Measurements from ENCODE around the gene TNFRSF1A. TPM values are rescaled to one million over a fixed set of nuclear protein-coding genes. Genes with fewer than 3 reads are reported as not detected.
"Not testable (repeated sequence)": the region's sequence is repeated elsewhere in the genome, so short reads cannot be mapped to it uniquely, and the experiment has no call there.

TNFRSF1A gene
- total RNA-seq, 1 experiment from 2014 or later, result 76.7 TPM

- no peak for DNase-seq
- Mint-ChIP-seq H3K27me3 (ENCODE audit: unreplicated experiment) (no peaks in the 10 kb centered on the region), H3K4me3 (ENCODE audit: low read depth, unreplicated experiment) (no peak overlapping the region), H3K36me3 (ENCODE audit: insufficient read depth, unreplicated experiment) (peaks cover 31% of the 10 kb centered on the region), H3K4me1 (ENCODE audit: low read depth, unreplicated experiment) (peaks cover 39% of the 10 kb centered on the region), H3K9me3 (ENCODE audit: low read depth, unreplicated experiment) (peaks cover 3% of the 10 kb centered on the region), H3K27ac (ENCODE audit: unreplicated experiment) (no peak overlapping the region)
- no TSS peak for BruUV-seq (replicated peaks)
- no peak for TF ChIP-seq CTCF (IDR thresholded peaks at IDR 0.05; ENCODE audit: unreplicated experiment)
- CTCF ChIA-PET, result interaction anchor here (1.1 kb wide), 1 partner anchor 46 kb away, joined by 3 read pairs; no protein-coding TSS in a partner anchor
- intact Hi-C loops (cut with micrococcal nuclease; ENCODE audit: unreplicated experiment), result loop anchor here (10.0 kb wide), 1 partner anchor 187 kb away; the partner anchor contains the start of gene GAPDH
Observed at GRCh38 chr12:6347367-6348338, 5.8 kb upstream of the TNFRSF1A start.

GRCh38 chr12:6346942-6347341 lies 5.1 kb upstream of the TNFRSF1A start:
- intact Hi-C loops (cut with micrococcal nuclease; ENCODE audit: unreplicated experiment), result loop anchor here (10.0 kb wide), 1 partner anchor 188 kb away; the partner anchor contains the start of gene GAPDH
- peaks cover 47% of the 10 kb centered on the region for H3K4me1 Mint-ChIP-seq (ENCODE audit: low read depth, unreplicated experiment)
- no peak overlapping the region for H3K27ac Mint-ChIP-seq (ENCODE audit: unreplicated experiment)

GRCh38 chr12:6346235-6346832 lies 4.5 kb upstream of the TNFRSF1A start:
- no TSS peak for BruUV-seq (replicated peaks)
- peaks cover 26% of the 10 kb centered on the region for H3K36me3 Mint-ChIP-seq (ENCODE audit: insufficient read depth, unreplicated experiment)
- intact Hi-C loops (cut with micrococcal nuclease; ENCODE audit: unreplicated experiment), result loop anchor here (10.0 kb wide), 1 partner anchor 188 kb away; the partner anchor contains the start of gene GAPDH
- peak overlapping the region; percentile 88 for H3K27ac Mint-ChIP-seq (ENCODE audit: unreplicated experiment)
- CTCF ChIA-PET, result interaction anchor here (0.8 to 2.6 kb wide), 3 partner anchors 11 to 145 kb away, joined by 3 to 25 read pairs (median 6); no protein-coding TSS in a partner anchor
- TF ChIP-seq CTCF (IDR thresholded peaks at IDR 0.05; ENCODE audit: unreplicated experiment), result no peak
- H3K9me3 Mint-ChIP-seq (ENCODE audit: low read depth, unreplicated experiment), result peaks cover 3% of the 10 kb centered on the region
- peaks cover 49% of the 10 kb centered on the region for H3K4me1 Mint-ChIP-seq (ENCODE audit: low read depth, unreplicated experiment)
- no peak for DNase-seq
- no peak overlapping the region for H3K4me3 Mint-ChIP-seq (ENCODE audit: low read depth, unreplicated experiment)
- no peaks in the 10 kb centered on the region for H3K27me3 Mint-ChIP-seq (ENCODE audit: unreplicated experiment)

More at GRCh38 chr12:6346942-6347341, 5.1 kb upstream of the TNFRSF1A start:
- Mint-ChIP-seq H3K9me3 (ENCODE audit: low read depth, unreplicated experiment) (peaks cover 3% of the 10 kb centered on the region), H3K36me3 (ENCODE audit: insufficient read depth, unreplicated experiment) (peaks cover 26% of the 10 kb centered on the region), H3K27me3 (ENCODE audit: unreplicated experiment) (no peaks in the 10 kb centered on the region), H3K4me3 (ENCODE audit: low read depth, unreplicated experiment) (no peak overlapping the region)
- TSS peak; percentile 55 for BruUV-seq (replicated peaks)
- TF ChIP-seq CTCF (IDR thresholded peaks at IDR 0.05; ENCODE audit: unreplicated experiment), result no peak
- CTCF ChIA-PET, result interaction anchor here (2.6 kb wide), 1 partner anchor 11 kb away, joined by 25 read pairs; no protein-coding TSS in a partner anchor
- no peak for DNase-seq

- Mint-ChIP-seq H3K9me3 (ENCODE audit: low read depth, unreplicated experiment) (peaks cover 3% of the 10 kb centered on the region), H3K4me1 (ENCODE audit: low read depth, unreplicated experiment) (peaks cover 49% of the 10 kb centered on the region), H3K27ac (ENCODE audit: unreplicated experiment) (peak overlapping the region; percentile 88), H3K36me3 (ENCODE audit: insufficient read depth, unreplicated experiment) (peaks cover 26% of the 10 kb centered on the region), H3K4me3 (ENCODE audit: low read depth, unreplicated experiment) (peak overlapping the region; percentile 20), H3K27me3 (ENCODE audit: unreplicated experiment) (no peaks in the 10 kb centered on the region)
- BruUV-seq (replicated peaks), result no TSS peak
- peak; percentile 77 for DNase-seq
- no peak for TF ChIP-seq CTCF (IDR thresholded peaks at IDR 0.05; ENCODE audit: unreplicated experiment)
- intact Hi-C loops (cut with micrococcal nuclease; ENCODE audit: unreplicated experiment), result loop anchor here (10.0 kb wide), 1 partner anchor 189 kb away; the partner anchor contains the start of gene GAPDH
- CTCF ChIA-PET, result interaction anchor here (0.6 to 2.6 kb wide), 9 partner anchors 10 to 144 kb away, joined by 3 to 25 read pairs (median 3); no protein-coding TSS in a partner anchor
Observed at GRCh38 chr12:6345319-6346091, 3.6 kb upstream of the TNFRSF1A start.

GRCh38 chr12:6344101-6344660 lies 2.3 kb upstream of the TNFRSF1A start:
- H3K4me3 Mint-ChIP-seq (ENCODE audit: low read depth, unreplicated experiment); DNase-seq; H3K27me3 Mint-ChIP-seq (ENCODE audit: unreplicated experiment); H3K9me3 Mint-ChIP-seq (ENCODE audit: low read depth, unreplicated experiment); BruUV-seq (replicated peaks): not testable (repeated sequence)
- Mint-ChIP-seq H3K27ac (ENCODE audit: unreplicated experiment) (peak overlapping the region; percentile 64), H3K36me3 (ENCODE audit: insufficient read depth, unreplicated experiment) (peaks cover 26% of the 10 kb centered on the region), H3K4me1 (ENCODE audit: low read depth, unreplicated experiment) (peaks cover 49% of the 10 kb centered on the region)
- intact Hi-C loops (cut with micrococcal nuclease; ENCODE audit: unreplicated experiment), result loop anchor here (10.0 kb wide), 1 partner anchor 191 kb away; the partner anchor contains the start of gene GAPDH
- CTCF ChIA-PET, result interaction anchor here (0.6 to 0.7 kb wide), 2 partner anchors 21 to 233 kb away, joined by 3 to 4 read pairs; no protein-coding TSS in a partner anchor

Data from Calu3 (cell line).